Measurements from ENCODE around the gene ZNF333. TPM values are rescaled to one million over a fixed set of nuclear protein-coding genes. Genes with fewer than 3 reads are reported as not detected.

The ZNF333 gene
- total RNA-seq, 2 donors from 2014 or later: 57.1 to 59.0 TPM

DNA sequence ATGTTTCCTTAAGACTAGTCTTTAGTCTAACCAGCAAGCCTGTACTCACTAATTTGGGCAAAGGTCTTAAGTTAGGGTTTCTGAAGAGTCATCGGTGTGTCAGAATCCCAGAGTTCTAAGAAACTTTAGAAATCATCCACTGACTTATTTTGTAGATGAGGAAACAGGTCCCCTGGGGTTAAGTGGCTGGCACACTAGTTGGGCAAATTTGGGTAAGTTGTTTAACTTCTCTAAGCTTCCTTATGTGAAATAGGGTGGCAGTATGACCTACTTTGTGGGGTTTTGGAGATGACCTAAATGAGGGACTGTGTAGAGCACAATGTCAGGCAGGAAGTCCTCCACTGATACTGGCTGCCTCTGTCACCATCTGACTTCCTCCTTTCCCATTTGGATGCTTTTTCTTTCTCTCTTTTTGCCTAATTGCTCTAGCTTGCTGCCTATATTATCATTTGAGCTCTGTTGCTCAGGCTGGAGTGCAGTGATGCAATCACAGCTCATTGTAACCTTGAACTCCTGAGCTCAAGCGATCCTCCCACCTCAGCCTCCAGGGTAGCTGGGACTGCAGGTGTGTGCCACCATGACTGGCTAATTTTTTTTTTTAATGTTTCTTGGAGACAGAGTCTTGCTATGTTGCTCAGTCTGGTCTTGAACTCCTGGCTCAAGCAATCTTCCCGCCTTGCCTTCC, 17.5 kb upstream of the ZNF333 start:
- Histone ChIP-seq H3K27ac (no peak overlapping the region), H3K4me1 (ENCODE audit: control insufficient read depth in 1 of 2, low read depth in 2 of 2) (no peaks in the 10 kb centered on the region), H3K9me3 (peaks cover 4% of the 10 kb centered on the region), H3K4me3 (no peak overlapping the region), H3K27me3 (replicated peaks; ENCODE audit: insufficient read depth) (no peaks in the 10 kb centered on the region), H3K36me3 (no peaks in the 10 kb centered on the region)
- TF ChIP-seq, protein P1, sequence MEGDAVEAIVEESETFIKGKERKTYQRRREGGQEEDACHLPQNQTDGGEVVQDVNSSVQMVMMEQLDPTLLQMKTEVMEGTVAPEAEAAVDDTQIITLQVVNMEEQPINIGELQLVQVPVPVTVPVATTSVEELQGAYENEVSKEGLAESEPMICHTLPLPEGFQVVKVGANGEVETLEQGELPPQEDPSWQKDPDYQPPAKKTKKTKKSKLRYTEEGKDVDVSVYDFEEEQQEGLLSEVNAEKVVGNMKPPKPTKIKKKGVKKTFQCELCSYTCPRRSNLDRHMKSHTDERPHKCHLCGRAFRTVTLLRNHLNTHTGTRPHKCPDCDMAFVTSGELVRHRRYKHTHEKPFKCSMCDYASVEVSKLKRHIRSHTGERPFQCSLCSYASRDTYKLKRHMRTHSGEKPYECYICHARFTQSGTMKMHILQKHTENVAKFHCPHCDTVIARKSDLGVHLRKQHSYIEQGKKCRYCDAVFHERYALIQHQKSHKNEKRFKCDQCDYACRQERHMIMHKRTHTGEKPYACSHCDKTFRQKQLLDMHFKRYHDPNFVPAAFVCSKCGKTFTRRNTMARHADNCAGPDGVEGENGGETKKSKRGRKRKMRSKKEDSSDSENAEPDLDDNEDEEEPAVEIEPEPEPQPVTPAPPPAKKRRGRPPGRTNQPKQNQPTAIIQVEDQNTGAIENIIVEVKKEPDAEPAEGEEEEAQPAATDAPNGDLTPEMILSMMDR (IDR thresholded peaks at IDR 0.05): no peak
- ATAC-seq (ENCODE audit: insufficient number of reproducible peaks, low FRiP score, low read depth): no peak
- DNase-seq (ENCODE audit: low spot score): no peak

DNA sequence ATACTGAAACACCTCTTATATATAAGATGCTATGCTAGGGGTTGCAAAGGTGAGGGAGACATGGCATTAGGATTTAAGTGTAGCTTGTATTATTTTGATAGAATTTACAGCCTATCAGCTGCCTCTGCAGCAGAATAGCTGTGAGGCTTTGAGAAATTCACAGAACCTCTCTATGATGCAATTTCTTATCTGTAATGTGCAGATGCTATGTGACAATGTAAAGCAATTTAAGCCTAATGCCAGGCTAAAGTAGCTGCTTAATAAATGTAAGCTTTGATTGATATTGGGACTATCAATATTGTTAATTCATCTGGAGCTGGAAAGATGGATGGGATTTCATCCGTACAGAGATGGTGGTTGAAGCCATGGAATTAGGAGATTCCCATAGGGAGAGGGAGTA, 16.8 kb upstream of the ZNF333 start:
- Histone ChIP-seq H3K4me1 (ENCODE audit: control insufficient read depth in 1 of 2, low read depth in 2 of 2) (no peaks in the 10 kb centered on the region), H3K4me3 (no peak overlapping the region), H3K36me3 (no peaks in the 10 kb centered on the region), H3K27ac (no peak overlapping the region), H3K27me3 (replicated peaks; ENCODE audit: insufficient read depth) (no peaks in the 10 kb centered on the region), H3K9me3 (peaks cover 4% of the 10 kb centered on the region)
- no peak for ATAC-seq (ENCODE audit: insufficient number of reproducible peaks, low FRiP score, low read depth)
- TF ChIP-seq, protein P1 (IDR thresholded peaks at IDR 0.05): no peak
- DNase-seq (ENCODE audit: low spot score): no peak

DNA sequence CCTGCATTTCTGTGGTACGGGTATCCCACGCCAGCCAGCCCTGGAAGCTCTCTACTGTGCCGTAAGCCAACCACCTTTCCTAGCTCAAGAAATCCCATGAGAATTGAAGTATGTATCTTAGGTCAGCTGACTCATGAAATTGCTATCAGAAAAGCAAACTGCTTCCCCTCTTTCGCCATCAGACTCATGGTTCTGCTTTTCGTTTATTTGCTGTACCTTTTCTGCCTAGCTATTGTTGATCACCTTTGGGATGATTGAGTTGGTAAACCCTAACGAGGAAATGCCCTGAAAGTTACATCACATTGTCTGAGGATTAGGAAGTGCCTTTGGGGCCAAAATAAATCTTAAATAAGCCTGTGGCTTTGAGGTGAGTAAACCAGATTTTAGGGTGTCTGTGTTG, 15.1 kb upstream of the ZNF333 start, which contains the start of gene ADGRE3:
ADGRE3 (minus strand) TSS at position 81 of the 400 bp plus-strand sequence; CDS start at position 7, 74 bp downstream.
- ATAC-seq (ENCODE audit: insufficient number of reproducible peaks, low FRiP score, low read depth): no peak
- H3K27me3 ChIP-seq (replicated peaks; ENCODE audit: insufficient read depth): no peaks in the 10 kb centered on the region
- H3K36me3 ChIP-seq: no peaks in the 10 kb centered on the region
- no peaks in the 10 kb centered on the region for H3K4me1 ChIP-seq (ENCODE audit: control insufficient read depth in 1 of 2, low read depth in 2 of 2)
- TF ChIP-seq, protein P1 (IDR thresholded peaks at IDR 0.05): no peak
- H3K27ac ChIP-seq: no peak within 1 kb of the TSS
- no peak within 1 kb of the TSS for H3K4me3 ChIP-seq
- peaks cover 4% of the 10 kb centered on the region for H3K9me3 ChIP-seq
- DNase-seq (ENCODE audit: low spot score): no peak

DNA sequence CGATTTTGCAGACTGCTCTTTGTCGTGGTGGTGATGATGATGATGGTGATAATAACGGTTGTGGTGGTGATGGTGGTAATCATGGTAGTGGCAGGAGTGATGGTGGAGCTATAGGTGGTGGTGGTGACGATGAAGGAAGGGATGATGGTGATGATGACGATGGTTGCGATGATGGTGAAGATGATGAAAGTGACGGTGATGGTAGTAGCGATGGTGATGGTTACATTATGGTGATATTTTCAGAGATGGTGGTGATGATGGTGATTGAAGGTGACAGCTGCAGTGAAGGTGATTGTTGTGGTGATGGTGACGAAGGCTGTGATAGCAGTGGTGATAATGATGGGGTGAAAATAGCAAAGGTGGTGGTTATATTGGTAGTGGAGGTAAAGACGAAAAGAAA, 13.1 kb upstream of the ZNF333 start:
- Histone ChIP-seq H3K4me3 (no peak overlapping the region), H3K4me1 (ENCODE audit: control insufficient read depth in 1 of 2, low read depth in 2 of 2) (no peaks in the 10 kb centered on the region), H3K27me3 (replicated peaks; ENCODE audit: insufficient read depth) (no peaks in the 10 kb centered on the region), H3K27ac (no peak overlapping the region), H3K9me3 (no peaks in the 10 kb centered on the region), H3K36me3 (no peaks in the 10 kb centered on the region)
- TF ChIP-seq, protein P1 (IDR thresholded peaks at IDR 0.05): no peak
- ATAC-seq (ENCODE audit: insufficient number of reproducible peaks, low FRiP score, low read depth) (no peak), DNase-seq (ENCODE audit: low spot score) (no peak)

DNA sequence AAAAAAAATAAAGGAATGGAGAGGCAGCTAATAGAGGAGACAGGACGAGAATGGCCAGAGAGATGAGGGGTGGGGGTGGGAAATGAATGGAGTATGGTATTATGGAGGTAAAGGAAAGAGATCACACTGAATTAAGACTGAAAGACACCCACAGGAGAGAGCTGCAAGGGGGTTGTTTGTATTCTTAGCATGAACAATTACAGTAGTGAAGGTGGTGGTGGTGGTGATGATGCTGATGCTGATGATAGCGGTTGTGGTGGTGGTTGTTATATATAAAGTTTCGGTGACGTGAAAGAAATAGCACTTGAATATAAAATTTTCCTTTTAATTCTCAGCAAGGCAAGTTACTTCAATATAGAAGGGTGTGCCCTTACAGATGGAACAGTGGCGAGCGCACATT, 12.4 kb upstream of the ZNF333 start:
- Histone ChIP-seq H3K4me1 (ENCODE audit: control insufficient read depth in 1 of 2, low read depth in 2 of 2) (no peaks in the 10 kb centered on the region), H3K36me3 (no peaks in the 10 kb centered on the region), H3K27me3 (replicated peaks; ENCODE audit: insufficient read depth) (no peaks in the 10 kb centered on the region), H3K4me3 (no peak overlapping the region), H3K27ac (no peak overlapping the region), H3K9me3 (no peaks in the 10 kb centered on the region)
- DNase-seq (ENCODE audit: low spot score): no peak
- TF ChIP-seq, protein P1 (IDR thresholded peaks at IDR 0.05): no peak
- no peak for ATAC-seq (ENCODE audit: insufficient number of reproducible peaks, low FRiP score, low read depth)

Data from thoracic aorta (tissue), 2 donors.